HEK293 (cell line): ENCODE data around the gene BIN2.
"Not testable (repeated sequence)": the region's sequence is repeated elsewhere in the genome, so short reads cannot be mapped to it uniquely, and the experiment has no call there.

Experiments used
- ATF2 ChIP-seq: fragments of 450-650 bp; formaldehyde crosslinking; IDR thresholded peaks from 2 replicates; pipeline ENCODE4 v1.5.1; 2016; ENCODE audit warnings: missing biosample characterization, missing genetic modification characterization, low read depth
- CTCF ChIP-seq: fragments of 450-650 bp; formaldehyde crosslinking; IDR thresholded peaks from 2 replicates; pipeline ENCODE4 v1.5.1; 2016; ENCODE audit warnings: missing biosample characterization, missing genetic modification characterization
- PATZ1 ChIP-seq: fragments of 450-650 bp; formaldehyde crosslinking; IDR thresholded peaks from 2 replicates; pipeline ENCODE4 v1.5.1; 2016; ENCODE audit warnings: missing biosample characterization, missing genetic modification characterization
- PRDM10 ChIP-seq: fragments of 450-650 bp; formaldehyde crosslinking; IDR thresholded peaks from 2 replicates; pipeline ENCODE4 v1.5.1; 2016; ENCODE audit warnings: missing biosample characterization, missing genetic modification characterization
- REST ChIP-seq: fragments of 450-650 bp; formaldehyde crosslinking; IDR thresholded peaks from 2 replicates; pipeline ENCODE4 v1.5.1; 2016; ENCODE audit warnings: missing biosample characterization, missing genetic modification characterization
- SALL2 ChIP-seq: fragments of 450-650 bp; formaldehyde crosslinking; IDR thresholded peaks from 2 replicates; pipeline ENCODE4 v1.5.0; 2017; ENCODE audit warnings: missing biosample characterization, mild to moderate bottlenecking, missing genetic modification characterization, borderline replicate concordance
- ZBTB10 ChIP-seq: fragments of 450-650 bp; formaldehyde crosslinking; IDR thresholded peaks from 2 replicates; pipeline ENCODE4 v1.5.1; 2016; ENCODE audit warnings: missing biosample characterization, missing genetic modification characterization
- ZNF184 ChIP-seq: fragments of 450-650 bp; IDR thresholded peaks from 2 replicates; pipeline ENCODE4 v1.5.1; 2018; ENCODE audit warnings: missing biosample characterization, mild to moderate bottlenecking, missing genetic modification characterization
- ZNF302 ChIP-seq: fragments of 450-650 bp; formaldehyde crosslinking; IDR thresholded peaks from 2 replicates; pipeline ENCODE4 v1.5.1; 2016; ENCODE audit warnings: missing biosample characterization, missing genetic modification characterization, low read depth
- ZNF521 ChIP-seq: fragments of 450-650 bp; formaldehyde crosslinking; IDR thresholded peaks from 2 replicates; pipeline ENCODE4 v1.5.1; 2017; ENCODE audit warnings: missing biosample characterization, mild to moderate bottlenecking, missing genetic modification characterization
- ZNF610 ChIP-seq: fragments of 450-650 bp; formaldehyde crosslinking; IDR thresholded peaks from 2 replicates; pipeline ENCODE4 v1.5.1; 2016; ENCODE audit warnings: missing biosample characterization, missing genetic modification characterization, borderline replicate concordance

GRCh38 chr12:51272810-51273209 is 51.2 kb downstream of the BIN2 start:
- TF ChIP-seq CTCF (tag by site-specific recombination); PRDM10 (tag by site-specific recombination); ZNF302; ZNF610; ATF2; ZNF184 (tag by site-specific recombination); PATZ1 (tag by site-specific recombination); SALL2 (tag by site-specific recombination); REST (tag by site-specific recombination); ZNF521; ZBTB10: not testable (repeated sequence)
